GM23248 (cell line): Measurements from ENCODE around the gene SLIT2.

Experiments
- EZH2 ChIP-seq: fragments of 200-600 bp; sonication (generic); IDR thresholded peaks from 2 replicates; pipeline ENCODE4 v1.6.1; 2018; ENCODE audit warnings: antibody characterized with exemption, mild to moderate bottlenecking; ENCODE audit not compliant: insufficient read depth, poor library complexity, severe bottlenecking
- EZH2phosphoT487 ChIP-seq: fragments of 200-600 bp; sonication (generic); IDR thresholded peaks from 2 replicates; pipeline ENCODE4 v1.6.1; 2018; ENCODE audit warnings: antibody characterized with exemption, moderate library complexity, mild to moderate bottlenecking, low read depth; ENCODE audit not compliant: insufficient read depth

GRCh38 chr4:20298986-20299385, 47.3 kb downstream of the SLIT2 start:
- TF ChIP-seq EZH2phosphoT487 (no peak), EZH2 (no peak)
